ENCODE data around the gene LPAR5.
"Not testable (repeated sequence)": the region's sequence is repeated elsewhere in the genome, so short reads cannot be mapped to it uniquely, and the experiment has no call there.

Gene LPAR5

DNA sequence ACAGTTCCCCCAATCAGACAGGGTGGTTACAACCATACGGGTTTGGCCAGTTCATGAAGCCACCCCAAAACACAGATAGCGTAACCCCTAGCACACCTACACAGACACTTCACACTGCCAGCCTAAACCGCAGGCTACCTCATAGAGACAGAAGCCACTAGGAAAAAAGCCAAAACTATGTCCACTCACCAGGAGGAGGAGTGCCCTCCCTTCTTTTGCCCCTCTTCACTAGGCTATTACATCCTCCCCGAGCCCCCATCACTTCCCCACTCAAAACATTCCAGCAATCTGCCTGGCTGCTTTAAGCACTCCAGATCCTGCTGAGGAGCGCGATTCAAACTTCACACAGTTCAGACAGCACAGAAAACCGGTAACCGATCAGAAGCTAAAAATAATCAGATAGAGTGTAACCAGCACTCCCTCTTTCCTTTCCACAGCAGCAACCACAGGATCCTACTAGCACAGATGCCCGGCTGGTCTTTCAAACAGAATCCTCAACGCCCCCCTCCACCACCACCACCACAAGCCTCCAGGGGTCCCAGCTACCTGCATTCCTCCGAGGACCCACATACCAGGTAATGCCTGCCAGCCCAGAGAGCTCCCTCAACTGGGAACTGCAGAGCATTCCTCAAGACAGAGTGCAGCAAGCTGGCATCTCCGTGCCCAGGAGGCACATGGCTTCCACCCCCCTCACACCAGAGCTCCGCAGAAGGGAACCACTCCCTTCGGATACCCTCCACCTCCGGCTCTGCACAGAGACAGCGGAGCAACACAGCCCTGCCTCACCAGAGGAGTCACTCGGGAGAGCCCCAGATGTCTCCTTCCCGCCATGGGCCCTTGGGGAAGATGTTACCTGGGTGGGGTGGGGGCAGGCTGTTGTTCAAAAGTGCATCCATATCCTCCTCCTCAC, 30.1 kb downstream of the LPAR5 start:
- no peak for DNase-seq (ENCODE audit: low spot score)
- no peak for TF ChIP-seq CTCF (IDR thresholded peaks at IDR 0.05; ENCODE audit: extremely low read depth, insufficient read depth, missing control alignments)
- in situ Hi-C loops (cut with MboI; ENCODE audit: low pct_unique_long_range_greater_than_20kb, low sequenced_read_pairs, unreplicated experiment), result no loop called here

DNA sequence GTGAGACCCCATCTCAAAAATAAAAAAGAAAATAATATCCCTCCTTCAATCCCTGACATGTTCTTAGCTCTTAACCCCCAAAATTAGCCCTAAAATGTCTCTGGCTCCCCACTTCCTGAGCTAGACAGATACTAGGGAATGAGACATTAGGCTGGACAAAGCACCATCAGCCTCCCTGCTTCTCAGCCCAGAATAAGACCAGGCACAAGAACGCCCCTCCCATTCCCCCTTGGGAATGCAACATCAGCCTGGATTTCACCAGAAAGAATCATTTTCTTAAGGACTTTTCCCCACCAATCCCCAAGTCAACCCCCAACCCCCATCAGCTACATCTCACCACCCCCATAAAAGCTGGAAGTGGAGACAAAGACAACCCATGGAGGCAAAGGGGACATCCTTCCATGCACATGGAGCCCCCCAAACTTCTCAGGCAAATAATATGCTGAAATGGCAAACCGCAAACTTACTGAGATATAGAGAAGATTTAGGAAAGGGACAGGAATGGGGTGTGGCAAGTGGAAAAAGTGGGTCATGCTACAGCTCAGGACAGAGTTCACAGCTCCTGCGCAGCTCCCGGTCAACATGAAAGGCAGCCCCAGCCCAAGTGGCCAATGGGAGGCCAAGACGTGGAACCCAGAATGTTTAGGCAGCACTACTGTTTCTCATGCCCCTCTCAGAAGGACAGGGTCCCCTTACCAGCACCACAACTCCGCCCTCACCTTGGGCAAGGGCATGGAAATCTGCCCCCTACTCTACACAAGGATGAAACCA, 31.3 kb downstream of the LPAR5 start:
- DNase-seq (ENCODE audit: low spot score), result no peak
- in situ Hi-C loops (cut with MboI; ENCODE audit: low pct_unique_long_range_greater_than_20kb, low sequenced_read_pairs, unreplicated experiment), result no loop called here
- TF ChIP-seq CTCF (IDR thresholded peaks at IDR 0.05; ENCODE audit: extremely low read depth, insufficient read depth, missing control alignments), result no peak

DNA sequence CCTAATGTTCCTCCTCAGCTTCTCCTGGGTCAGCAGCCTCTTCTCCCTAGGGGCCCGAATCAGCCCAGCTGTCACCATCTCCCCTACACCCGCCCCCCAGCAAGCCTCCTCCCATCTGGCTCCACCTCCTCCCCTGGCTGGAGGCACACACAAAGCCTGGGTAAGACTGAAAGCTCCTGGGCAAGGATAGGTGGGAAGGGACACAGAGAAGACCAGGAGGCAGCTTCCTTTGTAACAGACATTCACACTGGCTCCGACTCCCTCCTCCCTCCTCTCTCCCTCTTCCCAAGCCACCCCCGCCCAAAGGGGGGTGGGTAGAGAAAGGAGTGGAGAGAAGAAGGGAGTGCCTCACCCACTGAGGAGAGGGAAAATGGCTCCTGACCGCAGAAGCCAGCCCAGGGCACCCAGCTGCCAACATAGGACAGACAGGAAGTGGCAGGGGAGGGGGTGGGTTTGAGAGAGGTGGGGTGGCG, 32.6 kb downstream of the LPAR5 start:
- in situ Hi-C loops (cut with MboI; ENCODE audit: low pct_unique_long_range_greater_than_20kb, low sequenced_read_pairs, unreplicated experiment), result no loop called here
- DNase-seq (ENCODE audit: low spot score), result peak; percentile 32
- TF ChIP-seq CTCF (IDR thresholded peaks at IDR 0.05; ENCODE audit: extremely low read depth, insufficient read depth, missing control alignments), result no peak

DNA sequence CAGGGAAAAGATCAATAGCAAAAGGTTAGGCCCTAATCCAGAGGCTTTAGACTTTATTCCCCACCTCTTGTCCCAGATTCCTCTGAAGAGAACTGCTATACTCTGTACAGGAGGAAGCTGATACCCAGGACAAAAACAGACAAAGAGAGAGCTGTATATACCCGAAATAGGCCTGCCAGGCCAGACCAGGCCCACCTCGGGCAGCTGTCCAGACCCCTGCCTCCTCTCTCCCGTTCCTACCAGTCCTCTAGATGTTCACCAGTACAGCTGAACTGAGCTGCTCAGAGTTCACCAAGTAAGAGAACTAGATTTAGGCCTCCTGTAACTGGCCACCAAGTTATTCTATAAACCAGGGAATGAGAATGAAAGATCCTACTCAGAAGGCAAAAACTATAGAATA, 33.2 kb downstream of the LPAR5 start:
- no peak for DNase-seq (ENCODE audit: low spot score)

DNA sequence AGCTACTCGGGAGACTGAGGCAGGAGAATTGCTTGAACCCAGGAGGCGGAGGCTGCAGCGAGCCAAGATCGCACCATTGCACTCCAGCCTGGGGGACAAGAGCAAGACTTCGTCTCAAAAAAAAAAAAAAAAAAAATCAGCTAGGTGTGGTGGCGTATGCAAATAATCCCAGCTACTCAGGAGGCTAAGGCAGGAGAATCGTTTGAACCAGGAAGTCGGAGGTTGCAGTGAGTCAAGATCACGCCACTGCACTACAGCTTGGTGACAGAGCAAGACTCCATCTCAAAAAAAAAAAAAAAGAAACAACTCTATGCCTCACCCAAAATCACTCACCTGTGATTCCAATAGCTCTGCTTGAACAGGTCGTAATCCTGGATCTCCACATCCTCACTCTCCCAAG, 40.1 kb downstream of the LPAR5 start:
- DNase-seq (ENCODE audit: low spot score); in situ Hi-C loops (cut with MboI; ENCODE audit: low pct_unique_long_range_greater_than_20kb, low sequenced_read_pairs, unreplicated experiment): not testable (repeated sequence)

More for the DNA sequence above, 33.2 kb downstream of the LPAR5 start:
- in situ Hi-C loops (cut with MboI; ENCODE audit: low pct_unique_long_range_greater_than_20kb, low sequenced_read_pairs, unreplicated experiment), result no loop called here
- TF ChIP-seq CTCF (IDR thresholded peaks at IDR 0.05; ENCODE audit: extremely low read depth, insufficient read depth, missing control alignments), result no peak

- DNase-seq (ENCODE audit: low spot score), result no peak
- in situ Hi-C loops (cut with MboI; ENCODE audit: low pct_unique_long_range_greater_than_20kb, low sequenced_read_pairs, unreplicated experiment), result no loop called here
- no peak for TF ChIP-seq CTCF (IDR thresholded peaks at IDR 0.05; ENCODE audit: extremely low read depth, insufficient read depth, missing control alignments)
Observed at GRCh38 chr12:6592087-6592486, 43.7 kb downstream of the LPAR5 start.

DNA sequence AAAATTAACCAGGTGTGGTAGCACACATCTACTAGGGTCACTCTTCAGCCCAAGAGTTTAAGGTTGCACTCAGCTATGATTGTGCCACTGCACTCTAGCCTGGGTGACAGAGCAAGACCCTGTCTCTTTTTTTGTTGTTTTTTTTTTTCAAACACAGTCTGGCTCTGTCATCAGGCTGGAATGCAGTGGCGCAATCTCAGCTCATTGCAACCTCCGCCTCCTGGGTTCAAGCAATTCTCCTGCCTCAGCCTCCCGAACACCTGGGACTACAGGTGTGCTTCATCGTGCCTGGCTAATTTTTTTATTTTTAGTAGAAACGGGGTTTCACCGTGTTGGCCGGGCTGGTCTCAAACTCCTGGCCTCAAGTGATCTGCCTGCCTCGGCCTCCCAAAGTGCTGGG, 49.2 kb downstream of the LPAR5 start:
- DNase-seq (ENCODE audit: low spot score); in situ Hi-C loops (cut with MboI; ENCODE audit: low pct_unique_long_range_greater_than_20kb, low sequenced_read_pairs, unreplicated experiment): not testable (repeated sequence)
